ENCODE data around the gene GABBR2.

DNA sequence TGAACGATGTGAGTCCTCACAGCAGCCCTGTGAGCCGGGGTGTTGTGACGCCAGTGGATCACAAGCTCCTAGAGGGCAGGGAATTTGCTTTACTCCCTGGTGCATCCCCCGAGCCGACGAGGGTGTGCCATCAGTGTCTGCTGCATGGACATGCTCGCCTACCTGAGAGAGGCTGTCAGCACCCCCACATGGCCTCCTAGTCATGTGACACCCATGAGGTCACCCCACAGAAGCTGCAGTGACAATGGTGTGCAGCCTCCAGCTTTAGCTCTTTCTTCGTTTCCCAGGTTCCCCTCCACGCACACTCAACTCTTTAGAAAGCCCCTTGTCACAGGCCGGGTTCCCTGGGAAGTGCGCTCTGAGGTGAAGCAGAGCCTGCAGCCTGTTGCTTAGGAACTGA lies 19.8 kb upstream of the GABBR2 start:
- TF ChIP-seq, protein P1, sequence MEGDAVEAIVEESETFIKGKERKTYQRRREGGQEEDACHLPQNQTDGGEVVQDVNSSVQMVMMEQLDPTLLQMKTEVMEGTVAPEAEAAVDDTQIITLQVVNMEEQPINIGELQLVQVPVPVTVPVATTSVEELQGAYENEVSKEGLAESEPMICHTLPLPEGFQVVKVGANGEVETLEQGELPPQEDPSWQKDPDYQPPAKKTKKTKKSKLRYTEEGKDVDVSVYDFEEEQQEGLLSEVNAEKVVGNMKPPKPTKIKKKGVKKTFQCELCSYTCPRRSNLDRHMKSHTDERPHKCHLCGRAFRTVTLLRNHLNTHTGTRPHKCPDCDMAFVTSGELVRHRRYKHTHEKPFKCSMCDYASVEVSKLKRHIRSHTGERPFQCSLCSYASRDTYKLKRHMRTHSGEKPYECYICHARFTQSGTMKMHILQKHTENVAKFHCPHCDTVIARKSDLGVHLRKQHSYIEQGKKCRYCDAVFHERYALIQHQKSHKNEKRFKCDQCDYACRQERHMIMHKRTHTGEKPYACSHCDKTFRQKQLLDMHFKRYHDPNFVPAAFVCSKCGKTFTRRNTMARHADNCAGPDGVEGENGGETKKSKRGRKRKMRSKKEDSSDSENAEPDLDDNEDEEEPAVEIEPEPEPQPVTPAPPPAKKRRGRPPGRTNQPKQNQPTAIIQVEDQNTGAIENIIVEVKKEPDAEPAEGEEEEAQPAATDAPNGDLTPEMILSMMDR (IDR thresholded peaks at IDR 0.05): no peak
- no peak for TF ChIP-seq EZH2 (IDR thresholded peaks at IDR 0.05; ENCODE audit: borderline replicate concordance, insufficient read depth, low read depth, low read length, poor library complexity, severe bottlenecking)

Measured in B cell (primary cell).